HG03095 (cell line): ENCODE measurements around the gene C19orf25.

ENCODE experiments used
- ATAC-seq: cut with Tn5 transposase; IDR thresholded peaks from one replicate; pipeline ENCODE4 v1.9.1; 2021; ENCODE audit warnings: moderate library complexity; ENCODE audit not compliant: unreplicated experiment

Gene C19orf25

GRCh38 chr19:1434040-1434366 lies 45.0 kb downstream of the C19orf25 start:
- ATAC-seq: no peak

- no peak for ATAC-seq
Measured at GRCh38 chr19:1433119-1434039, 45.6 kb downstream of the C19orf25 start.

- ATAC-seq: no peak
Measured at GRCh38 chr19:1432507-1432887, 46.5 kb downstream of the C19orf25 start.

GRCh38 chr19:1431759-1432506 lies 47.1 kb downstream of the C19orf25 start:
- no peak for ATAC-seq

- no peak for ATAC-seq
Measured at GRCh38 chr19:1430246-1430645, 48.8 kb downstream of the C19orf25 start.

GRCh38 chr19:1429750-1430149 lies 49.3 kb downstream of the C19orf25 start:
- no peak for ATAC-seq

- ATAC-seq: no peak
Measured at GRCh38 chr19:1428738-1429391, 50.1 kb downstream of the C19orf25 start.

- ATAC-seq: no peak
Measured at GRCh38 chr19:1427221-1427920, 51.6 kb downstream of the C19orf25 start.

GRCh38 chr19:1426736-1427135 lies 52.3 kb downstream of the C19orf25 start:
- no peak for ATAC-seq

- ATAC-seq: no peak
Measured at GRCh38 chr19:1425902-1426301, 53.1 kb downstream of the C19orf25 start.

- ATAC-seq: no peak
Measured at GRCh38 chr19:1425102-1425837, 53.7 kb downstream of the C19orf25 start.

GRCh38 chr19:1424192-1424955 lies 54.6 kb downstream of the C19orf25 start:
- no peak for ATAC-seq

- no peak for ATAC-seq
Measured at GRCh38 chr19:1423436-1424191, 55.4 kb downstream of the C19orf25 start.
